Measurements from ENCODE around the gene SOWAHD. TPM values are rescaled to one million over a fixed set of nuclear protein-coding genes. Genes with fewer than 3 reads are reported as not detected.
"Not testable (repeated sequence)": the region's sequence is repeated elsewhere in the genome, so short reads cannot be mapped to it uniquely, and the experiment has no call there.

The SOWAHD gene

DNA sequence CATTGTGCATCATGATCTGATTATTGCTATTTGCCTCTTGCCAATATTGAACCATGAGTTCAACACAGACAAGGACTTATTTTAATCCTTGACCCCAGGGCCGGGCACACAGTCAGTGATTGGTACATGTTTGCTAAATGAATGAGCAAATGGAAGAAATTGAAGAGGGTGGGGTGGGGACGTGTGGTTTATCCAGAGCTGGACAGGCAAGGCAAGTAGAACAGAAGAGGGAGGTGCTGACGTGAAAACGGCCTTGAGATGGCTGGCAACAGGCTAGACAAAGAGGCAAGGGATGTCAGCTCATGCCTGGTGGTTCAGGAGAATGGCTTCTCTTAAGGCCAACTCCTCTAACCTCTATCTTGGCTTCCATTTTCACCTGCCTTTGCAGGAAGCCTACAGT lies 50.1 kb downstream of the SOWAHD start:
- not testable (repeated sequence) for H3K18ac ChIP-seq (ENCODE audit: low read length); H2BK5ac ChIP-seq (ENCODE audit: low read length); H3K56ac ChIP-seq (ENCODE audit: low read length); H4K5ac ChIP-seq (ENCODE audit: low read length); H3K79me2 ChIP-seq (ENCODE audit: control insufficient read depth, insufficient read depth, low read length); H2BK15ac ChIP-seq (replicated peaks; ENCODE audit: low read depth); H2BK120ac ChIP-seq (ENCODE audit: low read depth, low read length); H4K8ac ChIP-seq (ENCODE audit: low read depth, low read length); H3K4me2 ChIP-seq (ENCODE audit: low read length); H3K27ac ChIP-seq (ENCODE audit: low read depth, low read length); DNase-seq; H3K36me3 ChIP-seq (ENCODE audit: control insufficient read depth, insufficient read depth, low read length); H3K9ac ChIP-seq (ENCODE audit: low read length); H3K4me3 ChIP-seq (ENCODE audit: low read length); H3K23ac ChIP-seq (ENCODE audit: low read length); H3K27me3 ChIP-seq (ENCODE audit: insufficient read depth, low read length, poor library complexity); H3K79me1 ChIP-seq (ENCODE audit: low read length); H3K4ac ChIP-seq (ENCODE audit: low read depth, low read length); H3K4me1 ChIP-seq (ENCODE audit: control insufficient read depth, low read depth, low read length); H2AK5ac ChIP-seq (ENCODE audit: low read length)
- no CpG with 5 or more reads among the region's 4 CpGs for WGBS (ENCODE audit: extremely low coverage, insufficient coverage, low lambda C conversion rate)

DNA sequence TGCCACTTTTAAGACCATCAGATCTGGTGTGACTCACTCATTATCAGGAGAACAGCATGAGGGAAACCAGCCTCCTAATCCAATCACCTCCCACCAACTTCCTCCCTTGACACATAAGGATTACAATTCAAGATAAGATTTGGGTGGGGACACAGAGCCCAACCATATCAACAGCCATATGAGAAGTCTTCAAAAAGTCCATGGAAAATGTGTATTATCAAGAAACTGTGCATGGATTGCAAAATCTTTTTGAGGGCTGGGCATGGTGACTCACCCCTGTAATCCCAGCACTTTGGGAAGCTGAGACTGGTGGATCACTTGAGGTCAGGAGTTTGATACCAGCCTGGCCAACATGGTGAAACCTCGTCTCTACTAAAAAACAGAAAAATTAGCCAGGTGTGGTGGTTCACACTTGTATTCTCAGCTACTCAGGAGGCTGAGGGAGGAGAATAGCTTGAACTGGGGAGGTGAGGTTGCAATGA lies 50.8 kb downstream of the SOWAHD start:
- Histone ChIP-seq H3K4me3 (ENCODE audit: low read length) (no peak overlapping the region), H3K79me1 (ENCODE audit: low read length) (no peaks in the 10 kb centered on the region), H3K4me1 (ENCODE audit: control insufficient read depth, low read depth, low read length) (no peaks in the 10 kb centered on the region), H3K4me2 (ENCODE audit: low read length) (no peak overlapping the region), H2BK15ac (replicated peaks; ENCODE audit: low read depth) (no peak overlapping the region), H3K36me3 (ENCODE audit: control insufficient read depth, insufficient read depth, low read length) (no peaks in the 10 kb centered on the region), H3K9ac (ENCODE audit: low read length) (no peak overlapping the region), H2BK120ac (ENCODE audit: low read depth, low read length) (no peak overlapping the region), H4K8ac (ENCODE audit: low read depth, low read length) (no peak overlapping the region), H2BK5ac (ENCODE audit: low read length) (no peak overlapping the region), H2AK5ac (ENCODE audit: low read length) (no peak overlapping the region), H3K4ac (ENCODE audit: low read depth, low read length) (no peak overlapping the region), H3K27ac (ENCODE audit: low read depth, low read length) (no peak overlapping the region), H3K27me3 (ENCODE audit: insufficient read depth, low read length, poor library complexity) (no peaks in the 10 kb centered on the region), H3K79me2 (ENCODE audit: control insufficient read depth, insufficient read depth, low read length) (no peaks in the 10 kb centered on the region), H4K5ac (ENCODE audit: low read length) (no peak overlapping the region), H3K23ac (ENCODE audit: low read length) (no peak overlapping the region), H3K18ac (ENCODE audit: low read length) (no peak overlapping the region), H3K56ac (ENCODE audit: low read length) (no peak overlapping the region)
- DNase-seq, result peak; percentile 82
- WGBS (ENCODE audit: extremely low coverage, insufficient coverage, low lambda C conversion rate), result no CpG with 5 or more reads among the region's 1 CpG

Small RNAs within 50 kb of the gene (small RNA-seq; reads per million reads assigned to genes)
- not detected for gene SNORA69 (ENCODE audit: insufficient read depth)

Measured in mesendoderm (in vitro differentiated cells).